ENCODE data around the gene TIGIT.

GRCh38 chr3:114307832-114308231 is 14.0 kb downstream of the TIGIT start:
- TF ChIP-seq POLR2A (IDR thresholded peaks at IDR 0.05; ENCODE audit: low read length), result no peak
- no peak for TF ChIP-seq GATA1 (IDR thresholded peaks at IDR 0.05; ENCODE audit: low read depth, low read length)

All from erythroblast (primary cell).